SK-N-SH treated with all-trans-retinoic acid at 6 μM for 48 hours (cell line): ENCODE data around the gene GLIS1.

Source experiments
- ESRRG ChIP-seq: fragments of 250-450 bp; sonication (Bioruptor Pico); IDR thresholded peaks from 2 replicates; pipeline ENCODE4 v1.6.1; 2021; ENCODE audit warnings: mild to moderate bottlenecking
- PPARA ChIP-seq: fragments of 250-450 bp; sonication (Bioruptor Pico); IDR thresholded peaks from 2 replicates; pipeline ENCODE4 v1.5.0; 2020; ENCODE audit warnings: mild to moderate bottlenecking, borderline replicate concordance
- RARB ChIP-seq: fragments of 250-450 bp; sonication (Bioruptor Pico); IDR thresholded peaks from 2 replicates; pipeline ENCODE4 v1.8.0; 2021; ENCODE audit warnings: mild to moderate bottlenecking, moderate library complexity
- ZC3H10 ChIP-seq: fragments of 250-450 bp; sonication (Bioruptor Pico); IDR thresholded peaks from 2 replicates; pipeline ENCODE4 v1.5.1; 2021; ENCODE audit warnings: mild to moderate bottlenecking, moderate library complexity
- ZFP30 ChIP-seq: fragments of 450-650 bp; formaldehyde crosslinking; IDR thresholded peaks from 2 replicates; pipeline ENCODE4 v1.5.0; 2022; ENCODE audit warnings: mild to moderate bottlenecking, moderate library complexity

DNA sequence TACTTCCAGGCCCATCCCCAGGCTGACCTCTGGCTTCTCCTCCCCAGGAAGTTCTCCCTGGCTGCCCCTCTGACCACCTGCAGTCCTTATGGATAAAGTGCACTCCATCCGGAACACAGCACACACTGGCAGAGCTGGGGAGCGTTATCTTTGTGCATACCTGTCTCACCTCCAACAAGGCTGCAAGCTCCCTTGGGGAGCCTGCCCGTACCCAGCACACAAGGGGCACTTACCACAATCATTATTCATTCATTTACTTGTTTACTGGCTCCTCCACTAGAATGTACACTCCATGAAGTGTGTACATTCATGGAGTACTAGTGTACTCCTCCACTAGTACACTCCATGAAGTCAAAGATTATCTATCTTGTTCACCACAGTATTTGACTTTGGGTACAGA, 30.3 kb downstream of the GLIS1 start:
- TF ChIP-seq ESRRG (CRISPR knock-in tag) (no peak), PPARA (CRISPR knock-in tag) (no peak), ZFP30 (CRISPR knock-in tag) (no peak), ZC3H10 (no peak), RARB (CRISPR knock-in tag) (no peak)
